MM.1S (cell line): ENCODE data around the gene TMEM221.

ENCODE experiments used
- DNase-seq: peaks from one replicate; pipeline ENCODE4 v3.0.0-alpha.2; 2015
- H2AFZ ChIP-seq: fragments of 300-600 bp; sonication (generic); 2 replicates; pipeline ENCODE4 v1.6.0; 2016; ENCODE audit warnings: antibody characterized with exemption, low read length
- H3F3A ChIP-seq: fragments of 300-600 bp; sonication (generic); 2 replicates; pipeline ENCODE4 v1.6.1; 2016; ENCODE audit warnings: mild to moderate bottlenecking, antibody characterized with exemption, low read length, moderate library complexity, mixed read lengths; ENCODE audit not compliant: insufficient read depth
- H3K27ac ChIP-seq: fragments of 300-600 bp; sonication (generic); 2 replicates; pipeline ENCODE4 v1.5.1; 2016; ENCODE audit warnings: mild to moderate bottlenecking, low read length
- H3K27me3 ChIP-seq: fragments of 300-600 bp; sonication (generic); replicated peaks from 2 replicates; pipeline ENCODE4 v1.6.0; 2016; ENCODE audit warnings: low read length; ENCODE audit not compliant: insufficient read depth
- H3K36me3 ChIP-seq: fragments of 300-600 bp; sonication (generic); replicated peaks from 2 replicates; pipeline ENCODE4 v1.6.1; 2016; ENCODE audit warnings: mild to moderate bottlenecking, low read length, mixed read lengths; ENCODE audit not compliant: insufficient read depth
- H3K4me1 ChIP-seq: fragments of 300-600 bp; sonication (generic); 2 replicates; pipeline ENCODE4 v1.6.1; 2016; ENCODE audit warnings: low read length, mixed read lengths
- H3K4me2 ChIP-seq: fragments of 300-600 bp; sonication (generic); 2 replicates; pipeline ENCODE4 v1.6.0; 2016; ENCODE audit warnings: low read depth, low read length
- H3K4me3 ChIP-seq: fragments of 300-600 bp; sonication (generic); 2 replicates; pipeline ENCODE4 v1.5.1; 2016; ENCODE audit warnings: low read length, mixed read lengths
- H3K79me2 ChIP-seq: fragments of 300-600 bp; sonication (generic); 2 replicates; pipeline ENCODE4 v1.6.1; 2016; ENCODE audit warnings: mixed run types, low read length, mixed read lengths
- H3K9ac ChIP-seq: fragments of 300-600 bp; sonication (generic); 2 replicates; pipeline ENCODE4 v1.6.1; 2016; ENCODE audit warnings: low read length, mixed read lengths
- H3K9me2 ChIP-seq: fragments of 300-600 bp; sonication (generic); replicated peaks from 2 replicates; pipeline ENCODE4 v1.6.1; 2016; ENCODE audit warnings: mild to moderate bottlenecking, low read length, mixed read lengths; ENCODE audit not compliant: insufficient read depth
- H3K9me3 ChIP-seq: fragments of 300-600 bp; sonication (generic); replicated peaks from 2 replicates; pipeline ENCODE4 v1.6.1; 2016; ENCODE audit warnings: mild to moderate bottlenecking, low read length, mixed read lengths; ENCODE audit not compliant: insufficient read depth
- H4K20me1 ChIP-seq: fragments of 300-600 bp; sonication (generic); 2 replicates; pipeline ENCODE4 v1.6.1; 2016; ENCODE audit warnings: mild to moderate bottlenecking, low read length, moderate library complexity, mixed read lengths; ENCODE audit not compliant: insufficient read depth
- CTCF ChIP-seq: fragments of 300-600 bp; sonication (generic); IDR thresholded peaks from 2 replicates; pipeline ENCODE4 v1.5.1; 2016; ENCODE audit warnings: antibody characterized with exemption, low read length, mixed read lengths
- EZH2 ChIP-seq: fragments of 300-600 bp; sonication (generic); optimal IDR thresholded peaks from 2 replicates; pipeline ENCODE3; 2017; ENCODE audit warnings: low read depth, mild to moderate bottlenecking, antibody characterized with exemption, low read length, mixed read lengths
- EZH2phosphoT487 ChIP-seq: fragments of 300-600 bp; sonication (generic); IDR thresholded peaks from 2 replicates; pipeline ENCODE4 v1.6.1; 2018; ENCODE audit warnings: antibody characterized with exemption, low read length

Gene TMEM221

DNA sequence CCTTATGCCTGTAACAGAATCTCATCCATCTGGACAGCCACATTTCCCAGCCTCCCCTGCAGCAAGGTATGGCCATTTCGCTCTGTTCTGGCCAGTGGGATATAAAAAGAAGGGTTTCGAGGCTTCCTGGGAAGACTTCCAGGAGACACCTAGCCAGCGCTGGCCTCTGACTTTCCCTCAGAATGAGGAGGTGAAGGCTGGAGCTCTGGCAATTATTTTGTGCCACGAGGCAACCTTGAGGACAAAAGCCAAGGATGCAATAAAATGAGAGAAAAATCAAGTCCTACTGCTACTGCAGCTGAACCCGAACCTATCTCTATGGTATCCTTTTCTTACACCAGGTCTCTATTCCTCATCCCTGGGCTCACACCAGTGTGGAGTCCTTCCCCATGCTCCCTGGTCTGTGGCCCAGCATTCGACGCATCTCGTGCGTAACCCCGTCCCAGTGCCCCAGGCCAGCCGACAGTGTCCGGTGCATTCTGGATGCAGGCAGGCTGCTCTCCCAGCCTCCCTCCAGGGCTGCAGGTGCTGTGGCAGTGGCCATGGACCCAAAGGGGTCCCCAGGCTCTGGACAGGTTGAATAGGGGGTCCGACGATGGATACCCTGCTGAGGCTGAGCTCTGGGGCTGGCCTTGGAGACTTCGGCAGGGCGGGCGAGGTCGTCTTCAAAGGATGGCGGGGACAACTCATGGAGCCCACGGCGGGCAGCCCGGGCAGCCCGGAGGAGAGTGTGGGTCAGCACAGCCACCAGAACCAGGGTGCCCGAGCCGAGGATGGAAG is 12.2 kb downstream of the TMEM221 start:
- Histone ChIP-seq H3K4me1 (no peaks in the 10 kb centered on the region), H3K27ac (no peak overlapping the region), H3K9me2 (no peaks in the 10 kb centered on the region), H3K4me3 (no peak overlapping the region), H3K9me3 (no peaks in the 10 kb centered on the region), H3K79me2 (no peaks in the 10 kb centered on the region), H3F3A (no peaks in the 10 kb centered on the region), H4K20me1 (no peaks in the 10 kb centered on the region), H3K36me3 (no peaks in the 10 kb centered on the region), H3K9ac (no peak overlapping the region), H3K27me3 (peaks cover 47% of the 10 kb centered on the region), H2AFZ (no peak overlapping the region), H3K4me2 (no peak overlapping the region)
- no peak for TF ChIP-seq EZH2
- TF ChIP-seq EZH2phosphoT487, result no peak
- DNase-seq, result no peak

- Histone ChIP-seq H3K4me3 (no peak overlapping the region; the same call in 1 of the 2 replicates), H3K36me3 (no peaks in the 10 kb centered on the region), H3K79me2 (no peaks in the 10 kb centered on the region), H3K27me3 (peaks cover 48% of the 10 kb centered on the region), H2AFZ (peak overlapping the region; percentile 7; the same call in 1 of the 2 replicates), H3K4me1 (no peaks in the 10 kb centered on the region), H4K20me1 (no peaks in the 10 kb centered on the region), H3K9me3 (no peaks in the 10 kb centered on the region), H3K9ac (no peak overlapping the region), H3K9me2 (no peaks in the 10 kb centered on the region), H3K4me2 (peak overlapping the region; percentile 46; the same call in 1 of the 2 replicates), H3K27ac (no peak overlapping the region), H3F3A (no peaks in the 10 kb centered on the region)
- no peak for TF ChIP-seq EZH2phosphoT487
- no peak for TF ChIP-seq CTCF
- TF ChIP-seq EZH2, result no peak
- peak; percentile 26 for DNase-seq
Observed at GRCh38 chr19:17435218-17435617, 13.2 kb downstream of the TMEM221 start.

- DNase-seq, result no peak
- Histone ChIP-seq H3K4me1 (no peaks in the 10 kb centered on the region), H3K36me3 (no peaks in the 10 kb centered on the region), H4K20me1 (no peaks in the 10 kb centered on the region), H3K9me2 (no peaks in the 10 kb centered on the region), H2AFZ (no peak overlapping the region), H3K9me3 (no peaks in the 10 kb centered on the region), H3F3A (no peaks in the 10 kb centered on the region), H3K27me3 (peaks cover 34% of the 10 kb centered on the region), H3K4me2 (no peak overlapping the region), H3K27ac (no peak overlapping the region), H3K4me3 (no peak overlapping the region), H3K9ac (no peak overlapping the region), H3K79me2 (no peaks in the 10 kb centered on the region)
- TF ChIP-seq EZH2 (no peak), CTCF (no peak), EZH2phosphoT487 (no peak)
Observed at GRCh38 chr19:17431417-17431816, 17.1 kb downstream of the TMEM221 start.

GRCh38 chr19:17429641-17430113 is 18.8 kb downstream of the TMEM221 start:
- Histone ChIP-seq H3K27me3 (peaks cover 24% of the 10 kb centered on the region), H3F3A (no peaks in the 10 kb centered on the region), H3K79me2 (no peaks in the 10 kb centered on the region), H3K4me3 (no peak overlapping the region), H3K27ac (no peak overlapping the region), H2AFZ (no peak overlapping the region), H4K20me1 (no peaks in the 10 kb centered on the region), H3K4me1 (no peaks in the 10 kb centered on the region), H3K9me2 (no peaks in the 10 kb centered on the region), H3K9ac (no peak overlapping the region), H3K36me3 (no peaks in the 10 kb centered on the region), H3K9me3 (no peaks in the 10 kb centered on the region), H3K4me2 (no peak overlapping the region)
- no peak for DNase-seq
- TF ChIP-seq CTCF (no peak), EZH2phosphoT487 (no peak), EZH2 (no peak)
